ENCODE results near the gene TUFM.
"Not testable (repeated sequence)": the region's sequence is repeated elsewhere in the genome, so short reads cannot be mapped to it uniquely, and the experiment has no call there.

TUFM gene

GRCh38 chr16:28822520-28823290 lies 23.4 kb downstream of the TUFM start, which contains the start of gene ATXN2L:
TSS of gene ATXN2L (plus strand) at chr16:28822999. CDS start at chr16:28823260, 261 bp downstream.
- ChIA-PET CTCF (no interaction called here), POLR2A (ENCODE audit: low non-redundant PET) (interaction anchor here (0.6 kb wide), 1 partner anchor 15 kb away, joined by 3 read pairs; no protein-coding TSS in a partner anchor)
- TF ChIP-seq, protein P1, sequence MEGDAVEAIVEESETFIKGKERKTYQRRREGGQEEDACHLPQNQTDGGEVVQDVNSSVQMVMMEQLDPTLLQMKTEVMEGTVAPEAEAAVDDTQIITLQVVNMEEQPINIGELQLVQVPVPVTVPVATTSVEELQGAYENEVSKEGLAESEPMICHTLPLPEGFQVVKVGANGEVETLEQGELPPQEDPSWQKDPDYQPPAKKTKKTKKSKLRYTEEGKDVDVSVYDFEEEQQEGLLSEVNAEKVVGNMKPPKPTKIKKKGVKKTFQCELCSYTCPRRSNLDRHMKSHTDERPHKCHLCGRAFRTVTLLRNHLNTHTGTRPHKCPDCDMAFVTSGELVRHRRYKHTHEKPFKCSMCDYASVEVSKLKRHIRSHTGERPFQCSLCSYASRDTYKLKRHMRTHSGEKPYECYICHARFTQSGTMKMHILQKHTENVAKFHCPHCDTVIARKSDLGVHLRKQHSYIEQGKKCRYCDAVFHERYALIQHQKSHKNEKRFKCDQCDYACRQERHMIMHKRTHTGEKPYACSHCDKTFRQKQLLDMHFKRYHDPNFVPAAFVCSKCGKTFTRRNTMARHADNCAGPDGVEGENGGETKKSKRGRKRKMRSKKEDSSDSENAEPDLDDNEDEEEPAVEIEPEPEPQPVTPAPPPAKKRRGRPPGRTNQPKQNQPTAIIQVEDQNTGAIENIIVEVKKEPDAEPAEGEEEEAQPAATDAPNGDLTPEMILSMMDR (conservative IDR thresholded peaks at IDR 0.05; ENCODE audit: low read depth), result no peak
- peak; percentile 92 for DNase-seq (ENCODE audit: low spot score)
- H3K27ac ChIP-seq, result peak within 1 kb of the TSS; percentile 98

DNA sequence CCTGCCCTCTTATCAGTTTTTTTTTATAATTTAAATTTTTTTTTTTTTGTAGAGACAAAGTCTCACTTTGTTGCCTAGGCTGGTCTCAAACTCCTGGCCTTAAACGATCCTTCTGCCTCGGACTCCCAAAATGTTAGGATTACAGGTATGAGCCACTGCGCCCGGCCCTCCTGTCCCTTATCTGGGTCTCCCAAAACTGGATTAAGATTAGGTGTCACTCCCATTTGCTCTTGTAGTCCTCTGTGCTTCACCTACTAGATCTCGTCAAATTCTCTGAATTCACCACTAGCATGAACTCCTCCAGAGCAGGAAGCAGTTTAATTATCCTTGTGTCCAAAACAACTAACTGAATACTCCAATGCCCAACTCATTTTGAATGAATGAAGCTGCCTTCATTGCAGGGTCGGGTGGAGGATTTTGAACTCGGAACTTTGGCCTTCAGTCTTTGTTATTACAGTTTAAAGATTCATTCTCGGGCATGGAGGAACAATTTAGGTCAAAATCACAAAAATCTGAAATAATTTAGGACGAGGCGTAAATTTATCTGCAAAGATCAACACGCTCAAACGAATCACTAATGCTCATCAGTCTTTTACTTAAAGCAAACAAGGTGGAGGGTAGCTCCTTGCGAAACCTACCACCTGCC lies 24.2 kb downstream of the TUFM start:
- ChIA-PET POLR2A (ENCODE audit: low non-redundant PET) (interaction anchor here (0.6 kb wide), 1 partner anchor 16 kb away, joined by 3 read pairs; no protein-coding TSS in a partner anchor), CTCF (no interaction called here)
- DNase-seq (ENCODE audit: low spot score), result no peak
- peak overlapping the region; percentile 98 for H3K27ac ChIP-seq
- TF ChIP-seq, protein P1 (conservative IDR thresholded peaks at IDR 0.05; ENCODE audit: low read depth), result no peak

GRCh38 chr16:28820546-28820945 lies 25.6 kb downstream of the TUFM start:
- CTCF ChIA-PET; H3K27ac ChIP-seq; DNase-seq (ENCODE audit: low spot score): not testable (repeated sequence)
- POLR2A ChIA-PET (ENCODE audit: low non-redundant PET), result interaction anchor here (0.6 to 0.8 kb wide), 2 partner anchors 9 to 26 kb away, joined by 3 to 5 read pairs; partner anchors contain the start of gene TUFM

DNA sequence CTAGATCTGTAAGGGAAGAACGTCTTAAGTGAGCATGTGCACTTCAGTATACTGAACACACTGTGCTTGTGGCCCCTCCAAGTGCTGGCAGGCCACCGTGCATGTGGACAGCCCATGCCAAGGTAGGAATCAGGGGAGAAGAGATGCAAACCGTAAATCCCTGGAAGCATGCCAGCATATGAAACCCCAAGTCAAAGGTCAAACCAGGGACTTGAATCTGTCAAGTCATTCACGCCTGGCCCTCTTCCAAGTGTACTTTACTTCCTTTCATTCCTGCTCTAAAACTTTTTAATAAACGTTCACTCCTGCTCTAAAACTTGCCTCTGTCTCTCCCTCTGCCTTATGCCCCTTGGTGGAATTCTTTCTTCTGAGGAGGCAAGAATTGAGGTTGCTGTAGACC lies 26.1 kb downstream of the TUFM start:
- CTCF ChIA-PET, result no interaction called here
- no peak overlapping the region for H3K27ac ChIP-seq
- TF ChIP-seq, protein P1 (conservative IDR thresholded peaks at IDR 0.05; ENCODE audit: low read depth), result no peak
- DNase-seq (ENCODE audit: low spot score), result no peak
- POLR2A ChIA-PET (ENCODE audit: low non-redundant PET), result no interaction called here

DNA sequence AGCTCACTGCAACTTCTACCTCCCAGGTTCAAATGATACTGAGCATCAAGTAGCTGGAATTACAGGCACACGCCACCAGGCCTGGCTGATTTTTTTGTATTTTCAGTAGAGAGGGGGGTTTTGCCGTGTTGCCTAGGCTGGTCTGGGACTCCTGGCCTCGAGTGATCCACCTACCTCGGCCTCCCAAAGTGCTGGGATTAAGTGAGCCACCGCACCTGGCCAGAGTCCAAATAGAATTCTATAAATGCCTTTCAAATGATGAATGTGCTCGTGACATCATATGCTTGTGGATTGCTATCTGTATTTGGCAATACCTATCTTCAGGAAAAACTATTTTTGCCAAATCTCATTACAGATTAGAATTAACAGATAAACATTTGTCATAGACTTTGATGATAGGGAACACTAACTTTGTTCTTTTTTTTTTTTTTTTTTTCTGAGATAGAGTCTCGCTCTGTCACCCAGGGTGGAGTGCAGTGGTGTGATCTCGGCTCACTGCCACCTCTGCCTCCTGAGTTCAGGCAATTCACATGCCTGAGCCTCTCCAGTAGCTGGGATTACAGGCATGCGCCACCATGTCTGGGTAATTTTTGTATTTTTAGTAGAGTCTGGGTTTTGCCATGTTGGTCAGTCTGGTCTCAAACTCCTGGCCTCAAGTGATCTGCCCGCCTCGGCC lies 38.6 kb downstream of the TUFM start:
- H3K27ac ChIP-seq; DNase-seq (ENCODE audit: low spot score); CTCF ChIA-PET; POLR2A ChIA-PET (ENCODE audit: low non-redundant PET): not testable (repeated sequence)

GRCh38 chr16:28802235-28803019 lies 43.7 kb downstream of the TUFM start:
- DNase-seq (ENCODE audit: low spot score); H3K27ac ChIP-seq; POLR2A ChIA-PET (ENCODE audit: low non-redundant PET); CTCF ChIA-PET: not testable (repeated sequence)
